ENCODE data around the gene SIGLEC6. TPM values are rescaled to one million over a fixed set of nuclear protein-coding genes. Genes with fewer than 3 reads are reported as not detected.
"Not testable (repeated sequence)": the region's sequence is repeated elsewhere in the genome, so short reads cannot be mapped to it uniquely, and the experiment has no call there.

SIGLEC6 gene
- total and polyA plus RNA-seq, 7 donors: 0.55 to 2.1 (median 0.82) TPM; not detected in 2

DNA sequence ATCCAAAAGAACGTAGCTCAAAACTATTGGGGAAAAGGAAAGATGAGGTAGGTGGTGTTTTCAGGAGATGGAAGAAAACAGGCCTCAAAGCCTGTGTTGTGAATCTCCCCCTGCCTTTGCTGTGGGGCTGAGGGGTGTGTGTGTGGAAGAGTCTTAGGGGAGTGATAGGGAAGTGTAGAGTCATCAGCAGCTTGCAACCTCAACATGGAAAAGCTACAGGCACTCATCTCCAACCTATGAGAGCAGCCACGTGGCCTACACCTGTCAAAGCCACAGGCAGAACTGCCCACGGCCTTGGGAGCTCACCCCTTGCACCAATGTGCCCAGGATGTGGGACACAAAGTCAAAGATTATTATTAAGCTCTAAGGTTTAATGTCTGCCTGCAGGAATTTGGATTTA, 25.6 kb downstream of the SIGLEC6 start:
- Histone ChIP-seq H3K9me3 (peaks cover 0 to 3% (median 0%) of the 10 kb centered on the region in 4 donors), H3K36me3 (no peaks in the 10 kb centered on the region), H3K27ac (no peak overlapping the region), H3K4me3 (no peak overlapping the region), H3K4me1 (no peaks in the 10 kb centered on the region), H3K27me3 (no peaks in the 10 kb centered on the region)
- intact Hi-C loops (cut with DNase I): no loop called here
- no peak for DNase-seq
- TF ChIP-seq POLR2A (IDR thresholded peaks at IDR 0.05): no peak
- no peak for TF ChIP-seq EP300 (IDR thresholded peaks at IDR 0.05)
- TF ChIP-seq CTCF (IDR thresholded peaks at IDR 0.05): no peak
- TF ChIP-seq POLR2AphosphoS5 (IDR thresholded peaks at IDR 0.05): no peak
- WGBS, 2 donors: 27 to 45% methylated on average over 3 of the region's 3 CpGs

- peaks cover 0 to 3% (median 0%) of the 10 kb centered on the region in 4 donors for H3K9me3 ChIP-seq
- intact Hi-C loops (cut with DNase I): no loop called here
- H3K4me3 ChIP-seq: no peak overlapping the region
- H3K27me3 ChIP-seq: peaks cover 0 to 10% (median 0%) of the 10 kb centered on the region in 3 donors
- no peak overlapping the region for H3K27ac ChIP-seq
- TF ChIP-seq CTCF (IDR thresholded peaks at IDR 0.05): no peak
- no peak for TF ChIP-seq EP300 (IDR thresholded peaks at IDR 0.05)
- no peak for TF ChIP-seq POLR2AphosphoS5 (IDR thresholded peaks at IDR 0.05)
- TF ChIP-seq POLR2A (IDR thresholded peaks at IDR 0.05): no peak
- 52 to 56% methylated on average over 3 of the region's 3 CpGs for WGBS, 2 donors
- no peaks in the 10 kb centered on the region for H3K36me3 ChIP-seq
- no peaks in the 10 kb centered on the region for H3K4me1 ChIP-seq
- no peak for DNase-seq
These were observed 27.6 kb downstream of the SIGLEC6 start for GRCh38 chr19:51503896-51504295.

DNA sequence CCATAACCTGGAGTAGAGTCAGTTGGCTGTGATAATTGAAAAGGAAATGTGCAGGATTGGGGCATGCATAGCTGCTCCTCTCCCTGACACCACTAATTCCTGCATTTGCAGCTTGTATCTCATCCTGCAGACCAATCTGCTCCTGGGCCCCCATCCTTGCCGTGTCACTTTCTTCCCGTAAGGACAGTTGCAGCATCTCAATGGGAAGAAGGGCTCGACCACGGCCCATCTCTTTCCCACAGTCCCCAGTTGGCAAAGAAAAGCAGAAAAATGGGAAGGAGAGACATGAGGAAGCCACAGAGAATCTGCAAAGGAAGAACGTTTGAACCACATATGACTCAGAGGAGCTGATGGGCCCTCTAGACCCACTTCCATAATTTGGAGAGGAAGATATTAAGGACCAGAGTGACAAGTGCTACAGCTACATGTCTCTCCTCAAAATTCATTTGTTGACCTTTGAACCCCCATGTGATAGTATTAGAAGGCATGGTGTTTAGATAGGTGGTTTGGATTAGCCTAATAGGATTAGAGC, 28.1 kb downstream of the SIGLEC6 start:
- Histone ChIP-seq H3K4me1 (no peaks in the 10 kb centered on the region), H3K27ac (no peak overlapping the region), H3K9me3 (peaks cover 0 to 3% (median 0%) of the 10 kb centered on the region in 4 donors), H3K4me3 (no peak overlapping the region), H3K36me3 (no peaks in the 10 kb centered on the region), H3K27me3 (peaks cover 0 to 10% (median 0%) of the 10 kb centered on the region in 3 donors)
- intact Hi-C loops (cut with DNase I): no loop called here
- no peak for TF ChIP-seq POLR2AphosphoS5 (IDR thresholded peaks at IDR 0.05)
- TF ChIP-seq CTCF (IDR thresholded peaks at IDR 0.05): no peak
- WGBS, 2 donors: 59 to 82% methylated on average over 5 of the region's 5 CpGs
- no peak for DNase-seq

GRCh38 chr19:51501594-51502263, 29.7 kb downstream of the SIGLEC6 start, which contains the start of gene SIGLEC12:
Gene SIGLEC12, minus strand, starts transcription at chr19:51501800. Its CDS starts 67 bp downstream, at chr19:51501733.
- DNase-seq: peak; percentile 67
- no peak for TF ChIP-seq POLR2A (IDR thresholded peaks at IDR 0.05)
- TF ChIP-seq POLR2AphosphoS5 (IDR thresholded peaks at IDR 0.05): no peak
- no peak for TF ChIP-seq CTCF (IDR thresholded peaks at IDR 0.05)
- no peak for TF ChIP-seq EP300 (IDR thresholded peaks at IDR 0.05)
- H3K27ac ChIP-seq: no peak within 1 kb of the TSS
- H3K4me3 ChIP-seq: no peak within 1 kb of the TSS
- H3K9me3 ChIP-seq: peaks cover 0 to 3% (median 0%) of the 10 kb centered on the region in 4 donors
- H3K27me3 ChIP-seq: peaks cover 0 to 10% (median 0%) of the 10 kb centered on the region in 3 donors
- WGBS, 2 donors: 54 to 73% methylated on average over 12 of the region's 12 CpGs
- no peaks in the 10 kb centered on the region for H3K36me3 ChIP-seq
- intact Hi-C loops (cut with DNase I): no loop called here
- H3K4me1 ChIP-seq: no peaks in the 10 kb centered on the region

DNA sequence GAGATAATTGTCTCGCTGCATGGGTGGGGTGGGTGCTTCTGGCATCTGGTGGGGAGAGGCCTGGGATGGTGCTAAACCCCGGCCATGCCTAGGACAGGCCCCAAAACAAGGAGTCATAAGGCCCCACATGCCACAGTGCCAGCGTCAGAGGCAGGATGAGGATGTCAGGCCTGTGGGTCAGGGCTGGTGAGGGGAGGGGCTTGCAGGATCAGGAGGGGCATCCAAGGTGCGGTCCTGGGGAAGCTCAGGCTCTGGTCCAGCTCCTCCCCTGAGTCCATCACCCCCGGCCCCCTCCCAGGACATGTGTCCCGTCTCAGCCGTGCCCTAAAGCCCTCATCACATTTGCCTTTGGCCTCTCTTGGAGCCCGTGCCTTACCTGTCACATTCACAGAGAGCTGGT, 30.5 kb downstream of the SIGLEC6 start:
- intact Hi-C loops (cut with DNase I); H3K4me1 ChIP-seq; H3K36me3 ChIP-seq; H3K27me3 ChIP-seq; H3K4me3 ChIP-seq; H3K27ac ChIP-seq; DNase-seq; H3K9me3 ChIP-seq: not testable (repeated sequence)
- WGBS, 2 donors: 57% methylated on average over 8 of the region's 8 CpGs
